HepG2 (cell line): ENCODE results near the gene MOGAT3. TPM values are rescaled to one million over a fixed set of nuclear protein-coding genes. Genes with fewer than 3 reads are reported as not detected.

ENCODE experiments used
- ATAC-seq: fragments of 200-7000 bp; cut with Tn5 transposase; 3 replicates; pipeline ENCODE4 v1.9.1; 2020; ENCODE audit warnings: mild to moderate bottlenecking, moderate library complexity
- BruUV-seq: library from RNA; stranded (reverse); fragments of 400-500 nt; replicated peaks from 2 replicates; lab custom pipeline; 2021; lab: Mats Ljungman, UMichigan
- CTCF ChIA-PET: fragments of 300-600 bp; formaldehyde crosslinking; extraction: SDS; loops from one replicate; lab custom pipeline; 2021; ENCODE audit warnings: low total read pairs, inconsistent platforms, low intra/inter-chr PET ratio; lab: Yijun Ruan, JAX
- POLR2A ChIA-PET: fragments of 350-600 bp; sonication (Branson Sonifier 250); formaldehyde crosslinking; loops from one replicate; lab custom pipeline; 2020; ENCODE audit warnings: antibody characterized with exemption, inconsistent platforms; lab: Yijun Ruan, JAX
- DNase-seq: peaks from one replicate; pipeline ENCODE4 v3.0.0-alpha.2; 2015; ENCODE audit warnings: low spot score
- FAIRE-seq: peaks from 3 replicates; lab custom pipeline; 2011; peaks lifted over from hg19 to GRCh38; lab: Jason Lieb, UNC
- H2AFZ ChIP-seq: one replicate; pipeline ENCODE4 v1.6.1; 2011; ENCODE audit warnings: low read length, inconsistent platforms
- H3K27ac ChIP-seq: fragments of 300-600 bp; 3 replicates; pipeline ENCODE4 v1.8.0; 2011; ENCODE audit warnings: mixed run types, mild to moderate bottlenecking, mixed read lengths, low read length, inconsistent platforms; ENCODE audit not compliant: insufficient read depth; ENCODE audit errors: extremely low read length
- H3K27me3 ChIP-seq, 2 experiments: fragments of 200-600 bp in 1 of 2; 2 replicates in 1 of 2; 3 replicates in 1 of 2; pipeline versions ENCODE4 v1.6.0 to v1.8.0; 2011; ENCODE audit warnings: low read length in 2 of 2, mild to moderate bottlenecking in 2 of 2, moderate library complexity in 2 of 2, inconsistent platforms in 1 of 2; ENCODE audit not compliant: insufficient read depth in 2 of 2, control insufficient read depth in 1 of 2
- H3K36me3 ChIP-seq, 2 experiments: fragments of 200-600 bp in 1 of 2; replicated peaks in 1 of 2; 2 replicates in 1 of 2; 3 replicates in 1 of 2; pipeline versions ENCODE4 v1.5.1 to v1.8.0; 2011; ENCODE audit warnings: low read length in 2 of 2, inconsistent platforms in 1 of 2; ENCODE audit not compliant: insufficient read depth in 2 of 2, control insufficient read depth in 1 of 2
- H3K4me1 ChIP-seq: 2 replicates; pipeline ENCODE4 v1.5.1; 2012; ENCODE audit warnings: low read length, inconsistent platforms; ENCODE audit not compliant: insufficient read depth
- H3K4me2 ChIP-seq: 2 replicates; pipeline ENCODE4 v1.6.0; 2011; ENCODE audit warnings: low read depth, low read length, inconsistent platforms
- H3K4me3 ChIP-seq, 3 experiments: fragments of 200-600 bp in 1 of 3; sonication (generic), shearing (Covaris generic) in 1 of 3; replicated peaks in 1 of 3; 2 replicates each; pipeline ENCODE4 v1.5.1; 2011 to 2016; ENCODE audit warnings: low read length in 3 of 3, inconsistent platforms in 2 of 3, low read depth in 2 of 3, mild to moderate bottlenecking in 2 of 3, control low read depth in 1 of 3, mixed read lengths in 1 of 3; ENCODE audit not compliant: insufficient read depth in 1 of 3
- H3K79me2 ChIP-seq: one replicate; pipeline ENCODE4 v1.6.1; 2011; ENCODE audit warnings: low read length, inconsistent platforms; ENCODE audit not compliant: insufficient read depth
- H3K9ac ChIP-seq: 2 replicates; pipeline ENCODE4 v1.6.0; 2011; ENCODE audit warnings: mild to moderate bottlenecking, low read depth, low read length, inconsistent platforms; ENCODE audit not compliant: insufficient read depth
- H3K9me3 ChIP-seq: 2 replicates; pipeline ENCODE4 v1.5.1; 2012; ENCODE audit warnings: mild to moderate bottlenecking, low read length
- H4K20me1 ChIP-seq: 2 replicates; pipeline ENCODE4 v1.6.0; 2011; ENCODE audit warnings: inconsistent platforms, mild to moderate bottlenecking, low read length, moderate library complexity; ENCODE audit not compliant: insufficient read depth
- JARID2 ChIP-seq: sonication (generic); formaldehyde crosslinking; IDR thresholded peaks from 2 replicates; pipeline ENCODE4 v1.8.1; 2023; ENCODE audit warnings: missing genetic modification reagents, inconsistent platforms; ENCODE audit not compliant: insufficient replicate concordance
- ZNF501 ChIP-seq: sonication (generic); formaldehyde crosslinking; IDR thresholded peaks from 2 replicates; pipeline ENCODE4 v1.5.1; 2020; ENCODE audit warnings: mild to moderate bottlenecking, moderate library complexity, missing genetic modification reagents
- WGBS: methylation state at CpG from one replicate; pipeline ENCODE4 v1.1.6; 2017; ENCODE audit warnings: low lambda C conversion rate; 5-methylcytosine and 5-hydroxymethylcytosine counted together
- in situ Hi-C: cut with HindIII; loops from 2 replicates; pipeline ENCODE4 v1.10.0; 2017; ENCODE audit warnings: low pct_unique_long_range_greater_than_20kb; ENCODE audit not compliant: extremely low pct_ligation_motif_present
- intact Hi-C: fragments of 100-400 bp; cut with micrococcal nuclease; formaldehyde crosslinking; loops from one replicate; pipeline ENCODE4 v1.10.0; 2022; ENCODE audit not compliant: unreplicated experiment
- polyA plus RNA-seq, 8 experiments: library from polyadenylated mRNA; depleted of rRNA in 3 of 8; stranded (reverse) in 7 of 8; unstranded in 1 of 8; fragments of >200 nt; fragmentation: Illumina TruSeq in 4 of 8; extraction: Trizol in 4 of 8; gene quantifications; 2 replicates each; pipeline versions ENCODE4 v1.2.1 to v1.2.3, GENCODE V29; 2011 to 2016; ENCODE audit warnings: low read depth in 4 of 8, missing spikeins in 1 of 8, mixed read lengths in 1 of 8; ENCODE audit not compliant: insufficient read depth in 1 of 8
- total RNA-seq, 5 experiments: library from RNA; depleted of rRNA; stranded (reverse); fragments of >200 nt; fragmentation: Illumina TruSeq; extraction: Trizol; gene quantifications; 2 replicates each; pipeline ENCODE4 v1.2.3, GENCODE V29; 2016; ENCODE audit warnings: low read depth in 1 of 5
- TF ChIP-seq, protein P1 (sequence below): sonication (generic); formaldehyde crosslinking; IDR thresholded peaks from 2 replicates; pipeline ENCODE4 v1.4.0; 2020; ENCODE audit warnings: missing genetic modification reagents, borderline replicate concordance
- TF ChIP-seq, protein P2 (sequence below), 2 experiments: IDR thresholded peaks; 2 replicates each; pipeline ENCODE4 v1.6.1; 2011 to 2012; ENCODE audit warnings: low read length in 2 of 2, borderline replicate concordance in 1 of 2, low read depth in 1 of 2, mild to moderate bottlenecking in 1 of 2, moderate library complexity in 1 of 2

MOGAT3 gene
- total and polyA plus RNA-seq, 2 of the 13 experiments (the other 11 are each of a cell fraction or from before 2014, with no cell fraction given), result 22.5 to 30.5 TPM

DNA sequence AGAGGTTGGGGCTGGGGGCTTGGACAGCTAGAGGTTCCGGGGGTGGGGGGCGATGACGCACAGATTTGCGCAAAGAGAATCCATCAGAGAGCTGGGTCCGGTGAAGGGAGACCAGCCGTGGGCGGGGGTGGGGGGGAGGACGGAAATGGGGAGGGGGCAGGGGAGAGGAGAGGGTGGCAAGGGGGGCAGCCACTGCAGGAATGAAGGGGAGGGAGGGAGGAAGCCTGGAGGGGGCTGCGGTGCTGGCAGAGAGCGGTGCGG lies 34.3 kb downstream of the MOGAT3 start:
- Histone ChIP-seq H3K36me3 (no peaks in the 10 kb centered on the region), H3K9me3 (no peaks in the 10 kb centered on the region), H3K4me3 (no peak overlapping the region), H3K27ac (no peak overlapping the region), H3K27me3 (peaks cover 5 to 63% of the 10 kb centered on the region in 2 experiments; a peak in 4 of 5 replicates), H3K9ac (no peak overlapping the region), H4K20me1 (peaks cover 9% of the 10 kb centered on the region; the same call in 1 of the 2 replicates), H3K79me2 (no peaks in the 10 kb centered on the region), H2AFZ (no peak overlapping the region), H3K4me2 (no peak overlapping the region), H3K4me1 (peaks cover 44% of the 10 kb centered on the region)
- DNase-seq, result no peak
- ChIA-PET CTCF (no interaction called here), POLR2A (interaction anchor here (1.1 kb wide), 1 partner anchor 16 kb away, joined by 4 read pairs; no protein-coding TSS in a partner anchor)
- in situ Hi-C loops (no loop called here), intact Hi-C loops (no loop called here)
- TF ChIP-seq ZNF501 (CRISPR knock-in tag), result no peak
- no peak for FAIRE-seq
- no peak for ATAC-seq
- BruUV-seq, result no TSS peak
- 15% methylated on average over 11 of the region's 11 CpGs for WGBS

DNA sequence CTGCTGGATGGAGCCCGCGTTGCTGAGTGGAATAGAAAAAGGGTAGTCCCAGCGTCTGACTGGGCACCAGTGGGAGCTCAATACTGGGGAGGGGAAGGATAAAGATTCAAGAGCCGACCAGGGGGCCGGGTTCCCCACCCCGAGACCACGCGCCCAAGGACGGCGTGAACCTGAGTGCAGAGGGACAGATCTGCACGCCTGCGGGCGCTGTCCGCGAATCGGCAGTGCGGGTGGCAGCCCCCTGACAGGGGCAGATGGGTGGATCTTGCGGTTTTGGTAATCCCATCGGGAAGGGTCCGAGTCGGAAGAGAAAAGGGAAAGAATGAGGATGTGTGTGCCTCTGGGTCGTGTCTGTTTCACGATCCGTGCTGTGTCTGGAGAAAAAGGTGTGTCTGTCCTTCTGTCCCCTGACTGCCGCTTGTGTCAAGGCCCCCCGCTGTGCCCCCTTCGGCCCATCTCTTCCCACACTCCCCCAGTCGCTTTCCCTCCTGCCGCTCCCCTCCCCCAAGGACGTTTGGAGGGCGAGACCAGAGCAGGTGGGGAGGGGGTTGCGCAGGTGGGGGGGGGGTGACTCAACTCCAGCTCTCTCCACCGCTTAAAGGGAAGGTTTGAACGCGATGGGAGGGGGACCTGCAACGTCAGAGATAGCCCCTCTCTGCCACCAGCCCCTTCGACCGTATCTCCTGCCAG lies 34.7 kb downstream of the MOGAT3 start:
- intact Hi-C loops (no loop called here), in situ Hi-C loops (no loop called here)
- Histone ChIP-seq H3K27me3 (peaks cover 5 to 58% of the 10 kb centered on the region in 2 experiments; a peak in 4 of 5 replicates), H2AFZ (no peak overlapping the region), H3K4me1 (peaks cover 49% of the 10 kb centered on the region), H3K9ac (no peak overlapping the region), H3K79me2 (no peaks in the 10 kb centered on the region), H3K4me2 (peak overlapping the region; percentile 73), H3K27ac (no peak overlapping the region), H3K4me3 (peak overlapping the region in 1 of 3 experiments; percentile 55; a peak in 1 of 6 replicates), H3K36me3 (no peaks in the 10 kb centered on the region), H4K20me1 (peaks cover 9% of the 10 kb centered on the region; the same call in 1 of the 2 replicates)
- no TSS peak for BruUV-seq
- no peak for FAIRE-seq
- 20% methylated on average over 37 of the region's 38 CpGs for WGBS
- POLR2A ChIA-PET, result interaction anchor here (0.7 to 1.4 kb wide), 10 partner anchors 8 to 69 kb away, joined by 3 to 6 read pairs (median 3); partner anchors contain the start of gene PLOD3
- DNase-seq, result no peak
- CTCF ChIA-PET, result no interaction called here
- ATAC-seq, result no peak
- TF ChIP-seq, protein P1, sequence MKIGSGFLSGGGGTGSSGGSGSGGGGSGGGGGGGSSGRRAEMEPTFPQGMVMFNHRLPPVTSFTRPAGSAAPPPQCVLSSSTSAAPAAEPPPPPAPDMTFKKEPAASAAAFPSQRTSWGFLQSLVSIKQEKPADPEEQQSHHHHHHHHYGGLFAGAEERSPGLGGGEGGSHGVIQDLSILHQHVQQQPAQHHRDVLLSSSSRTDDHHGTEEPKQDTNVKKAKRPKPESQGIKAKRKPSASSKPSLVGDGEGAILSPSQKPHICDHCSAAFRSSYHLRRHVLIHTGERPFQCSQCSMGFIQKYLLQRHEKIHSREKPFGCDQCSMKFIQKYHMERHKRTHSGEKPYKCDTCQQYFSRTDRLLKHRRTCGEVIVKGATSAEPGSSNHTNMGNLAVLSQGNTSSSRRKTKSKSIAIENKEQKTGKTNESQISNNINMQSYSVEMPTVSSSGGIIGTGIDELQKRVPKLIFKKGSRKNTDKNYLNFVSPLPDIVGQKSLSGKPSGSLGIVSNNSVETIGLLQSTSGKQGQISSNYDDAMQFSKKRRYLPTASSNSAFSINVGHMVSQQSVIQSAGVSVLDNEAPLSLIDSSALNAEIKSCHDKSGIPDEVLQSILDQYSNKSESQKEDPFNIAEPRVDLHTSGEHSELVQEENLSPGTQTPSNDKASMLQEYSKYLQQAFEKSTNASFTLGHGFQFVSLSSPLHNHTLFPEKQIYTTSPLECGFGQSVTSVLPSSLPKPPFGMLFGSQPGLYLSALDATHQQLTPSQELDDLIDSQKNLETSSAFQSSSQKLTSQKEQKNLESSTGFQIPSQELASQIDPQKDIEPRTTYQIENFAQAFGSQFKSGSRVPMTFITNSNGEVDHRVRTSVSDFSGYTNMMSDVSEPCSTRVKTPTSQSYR (CRISPR knock-in tag), result no peak
- peak; percentile 1 for TF ChIP-seq JARID2 (CRISPR knock-in tag)
- TF ChIP-seq, protein P2, sequence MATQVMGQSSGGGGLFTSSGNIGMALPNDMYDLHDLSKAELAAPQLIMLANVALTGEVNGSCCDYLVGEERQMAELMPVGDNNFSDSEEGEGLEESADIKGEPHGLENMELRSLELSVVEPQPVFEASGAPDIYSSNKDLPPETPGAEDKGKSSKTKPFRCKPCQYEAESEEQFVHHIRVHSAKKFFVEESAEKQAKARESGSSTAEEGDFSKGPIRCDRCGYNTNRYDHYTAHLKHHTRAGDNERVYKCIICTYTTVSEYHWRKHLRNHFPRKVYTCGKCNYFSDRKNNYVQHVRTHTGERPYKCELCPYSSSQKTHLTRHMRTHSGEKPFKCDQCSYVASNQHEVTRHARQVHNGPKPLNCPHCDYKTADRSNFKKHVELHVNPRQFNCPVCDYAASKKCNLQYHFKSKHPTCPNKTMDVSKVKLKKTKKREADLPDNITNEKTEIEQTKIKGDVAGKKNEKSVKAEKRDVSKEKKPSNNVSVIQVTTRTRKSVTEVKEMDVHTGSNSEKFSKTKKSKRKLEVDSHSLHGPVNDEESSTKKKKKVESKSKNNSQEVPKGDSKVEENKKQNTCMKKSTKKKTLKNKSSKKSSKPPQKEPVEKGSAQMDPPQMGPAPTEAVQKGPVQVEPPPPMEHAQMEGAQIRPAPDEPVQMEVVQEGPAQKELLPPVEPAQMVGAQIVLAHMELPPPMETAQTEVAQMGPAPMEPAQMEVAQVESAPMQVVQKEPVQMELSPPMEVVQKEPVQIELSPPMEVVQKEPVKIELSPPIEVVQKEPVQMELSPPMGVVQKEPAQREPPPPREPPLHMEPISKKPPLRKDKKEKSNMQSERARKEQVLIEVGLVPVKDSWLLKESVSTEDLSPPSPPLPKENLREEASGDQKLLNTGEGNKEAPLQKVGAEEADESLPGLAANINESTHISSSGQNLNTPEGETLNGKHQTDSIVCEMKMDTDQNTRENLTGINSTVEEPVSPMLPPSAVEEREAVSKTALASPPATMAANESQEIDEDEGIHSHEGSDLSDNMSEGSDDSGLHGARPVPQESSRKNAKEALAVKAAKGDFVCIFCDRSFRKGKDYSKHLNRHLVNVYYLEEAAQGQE (IDR thresholded peaks at IDR 0.05; ENCODE audit: borderline replicate concordance in 1 of 2, low read depth in 1 of 2, low read length in 2 of 2), result peak in 1 of 2 experiments; percentile 54; a peak in 3 of 4 replicates
- TF ChIP-seq, all 625 proteins: peak for 2
- H3K9me3 ChIP-seq, result no peaks in the 10 kb centered on the region
